HG02970 (cell line): Measurements from ENCODE around the gene CASZ1.

Experiments
- ATAC-seq: cut with Tn5 transposase; IDR thresholded peaks from one replicate; pipeline ENCODE4 v1.9.1; 2021; ENCODE audit warnings: mild to moderate bottlenecking, moderate library complexity, moderate number of reproducible peaks; ENCODE audit not compliant: unreplicated experiment, low FRiP score

The CASZ1 gene

GRCh38 chr1:10594595-10595223 lies 201.7 kb downstream of the CASZ1 start:
- no peak for ATAC-seq

- no peak for ATAC-seq
These were observed 202.7 kb downstream of the CASZ1 start for GRCh38 chr1:10593750-10594149.

- no peak for ATAC-seq
These were observed 204.1 kb downstream of the CASZ1 start for GRCh38 chr1:10592373-10592772.

GRCh38 chr1:10591010-10591409 lies 205.4 kb downstream of the CASZ1 start:
- ATAC-seq, result no peak

GRCh38 chr1:10589074-10589473 lies 207.4 kb downstream of the CASZ1 start:
- ATAC-seq, result no peak

- no peak for ATAC-seq
These were observed 207.8 kb downstream of the CASZ1 start for GRCh38 chr1:10588640-10589039.
